Stimulated activated CD8-positive, alpha-beta memory T cell treated with anti-CD3 and anti-CD28 coated beads, Interleukin-12 subunit alpha, Interleukin-12 subunit beta, amount 100 ng/mL, for 4 hours (primary cell): ENCODE results near the gene ZNF653.

Experiments
- DNase-seq: peaks from one replicate; pipeline ENCODE4 v3.0.0-alpha.2; 2020; ENCODE audit warnings: low read depth

ZNF653 gene, protein sequence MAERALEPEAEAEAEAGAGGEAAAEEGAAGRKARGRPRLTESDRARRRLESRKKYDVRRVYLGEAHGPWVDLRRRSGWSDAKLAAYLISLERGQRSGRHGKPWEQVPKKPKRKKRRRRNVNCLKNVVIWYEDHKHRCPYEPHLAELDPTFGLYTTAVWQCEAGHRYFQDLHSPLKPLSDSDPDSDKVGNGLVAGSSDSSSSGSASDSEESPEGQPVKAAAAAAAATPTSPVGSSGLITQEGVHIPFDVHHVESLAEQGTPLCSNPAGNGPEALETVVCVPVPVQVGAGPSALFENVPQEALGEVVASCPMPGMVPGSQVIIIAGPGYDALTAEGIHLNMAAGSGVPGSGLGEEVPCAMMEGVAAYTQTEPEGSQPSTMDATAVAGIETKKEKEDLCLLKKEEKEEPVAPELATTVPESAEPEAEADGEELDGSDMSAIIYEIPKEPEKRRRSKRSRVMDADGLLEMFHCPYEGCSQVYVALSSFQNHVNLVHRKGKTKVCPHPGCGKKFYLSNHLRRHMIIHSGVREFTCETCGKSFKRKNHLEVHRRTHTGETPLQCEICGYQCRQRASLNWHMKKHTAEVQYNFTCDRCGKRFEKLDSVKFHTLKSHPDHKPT

DNA sequence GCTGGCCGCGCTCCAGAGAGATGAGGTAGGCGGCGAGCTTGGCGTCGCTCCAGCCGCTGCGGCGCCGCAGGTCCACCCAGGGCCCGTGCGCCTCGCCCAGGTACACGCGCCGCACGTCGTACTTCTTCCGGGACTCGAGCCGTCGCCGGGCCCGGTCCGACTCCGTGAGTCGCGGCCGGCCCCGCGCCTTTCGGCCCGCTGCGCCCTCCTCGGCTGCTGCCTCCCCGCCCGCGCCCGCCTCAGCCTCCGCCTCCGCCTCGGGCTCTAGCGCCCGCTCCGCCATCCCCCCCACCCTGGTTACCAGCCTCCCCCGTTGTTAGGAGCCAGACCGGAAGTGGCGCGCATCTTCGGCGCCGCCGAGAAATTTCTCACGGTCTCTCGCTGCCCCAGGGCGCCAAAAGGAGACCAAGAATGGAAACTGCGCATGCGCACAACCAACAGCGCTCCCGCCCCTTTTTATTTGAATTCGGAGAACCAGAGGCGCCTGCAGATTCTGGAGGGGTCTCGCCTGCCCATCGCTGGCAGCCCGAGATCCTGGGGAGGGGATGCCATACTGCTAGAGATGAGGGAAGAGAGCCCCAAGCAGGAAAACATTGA, at the start of gene ZNF653:
Gene ZNF653, minus strand, starts transcription at position 336 of the 597 bp plus-strand sequence. Its CDS starts 53 bp downstream, at position 283.
- peak; percentile 93 for DNase-seq

DNA sequence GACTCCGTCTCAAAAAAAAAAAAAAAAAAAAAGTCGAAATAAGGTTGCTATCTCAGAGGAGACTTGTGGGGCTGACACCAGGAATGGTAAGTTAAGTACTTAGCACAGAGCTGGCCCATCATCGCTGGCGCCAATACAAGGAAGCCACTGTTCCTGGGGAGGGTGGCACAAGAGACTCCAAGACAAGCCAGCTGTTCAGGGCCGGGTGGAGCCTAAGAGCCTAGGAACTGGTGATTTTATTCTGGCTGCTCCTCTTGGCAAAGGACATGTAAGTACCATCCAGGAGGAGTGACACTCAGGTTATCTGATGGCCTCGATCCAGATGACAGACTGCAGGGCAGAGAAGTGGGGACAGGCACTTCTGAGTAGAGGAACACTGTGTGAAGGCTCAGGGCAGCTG, 49.6 kb upstream of the ZNF653 start:
- no peak for DNase-seq

DNA sequence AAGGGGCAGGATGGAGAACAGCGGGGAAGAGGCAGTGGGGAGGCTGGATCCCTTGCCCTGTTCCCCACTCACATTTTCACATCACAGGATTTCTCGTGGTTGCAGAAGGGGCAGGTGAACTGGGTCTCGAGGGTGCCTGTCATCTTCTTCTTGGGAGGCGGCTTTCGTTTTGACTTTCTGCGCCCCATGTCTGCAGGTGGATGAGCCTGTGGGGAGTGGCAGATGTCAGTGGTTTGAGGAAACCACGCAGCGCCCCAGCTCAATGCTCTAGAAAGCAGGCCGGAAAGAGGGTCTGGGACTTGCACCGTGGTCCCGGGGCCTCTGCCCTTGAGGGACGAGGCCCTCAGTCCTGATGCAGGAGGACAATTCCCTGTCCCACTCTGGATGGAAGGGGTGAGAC, 48.5 kb upstream of the ZNF653 start:
- no peak for DNase-seq

DNA sequence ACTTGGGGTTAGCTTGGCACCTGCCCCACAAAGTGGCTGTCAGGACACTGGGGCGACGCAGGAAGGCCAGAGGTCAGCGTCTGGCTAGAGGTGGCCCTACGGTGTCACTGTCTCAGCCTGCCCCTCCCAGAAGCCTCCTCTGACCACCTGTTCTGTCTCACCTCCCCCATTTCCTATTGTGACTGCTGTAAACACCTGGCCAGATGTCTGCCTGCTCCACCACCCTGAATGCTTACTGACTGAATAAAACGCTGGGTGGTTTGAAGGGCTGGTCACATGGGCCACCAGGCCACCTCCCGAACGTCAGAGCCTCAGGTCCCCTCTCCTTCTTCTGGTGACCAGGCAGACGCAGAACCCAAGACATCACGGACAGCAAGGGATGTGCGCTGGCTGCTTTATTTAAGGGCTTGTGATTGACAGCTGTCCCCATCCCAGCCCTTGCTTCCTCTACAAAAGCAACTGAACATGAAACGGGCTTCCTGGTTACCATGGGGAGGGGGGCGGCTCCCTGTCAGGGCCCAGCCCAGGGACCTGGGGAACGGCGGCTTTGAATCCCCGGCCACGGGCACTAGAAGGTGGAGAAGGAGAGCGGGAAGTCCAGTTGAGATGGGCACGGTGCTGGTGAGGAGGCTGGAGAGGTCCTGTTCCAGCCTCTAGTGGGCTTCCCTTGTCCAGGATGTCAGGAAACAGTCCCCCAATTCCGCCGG, 47.2 kb upstream of the ZNF653 start:
- no peak for DNase-seq

DNA sequence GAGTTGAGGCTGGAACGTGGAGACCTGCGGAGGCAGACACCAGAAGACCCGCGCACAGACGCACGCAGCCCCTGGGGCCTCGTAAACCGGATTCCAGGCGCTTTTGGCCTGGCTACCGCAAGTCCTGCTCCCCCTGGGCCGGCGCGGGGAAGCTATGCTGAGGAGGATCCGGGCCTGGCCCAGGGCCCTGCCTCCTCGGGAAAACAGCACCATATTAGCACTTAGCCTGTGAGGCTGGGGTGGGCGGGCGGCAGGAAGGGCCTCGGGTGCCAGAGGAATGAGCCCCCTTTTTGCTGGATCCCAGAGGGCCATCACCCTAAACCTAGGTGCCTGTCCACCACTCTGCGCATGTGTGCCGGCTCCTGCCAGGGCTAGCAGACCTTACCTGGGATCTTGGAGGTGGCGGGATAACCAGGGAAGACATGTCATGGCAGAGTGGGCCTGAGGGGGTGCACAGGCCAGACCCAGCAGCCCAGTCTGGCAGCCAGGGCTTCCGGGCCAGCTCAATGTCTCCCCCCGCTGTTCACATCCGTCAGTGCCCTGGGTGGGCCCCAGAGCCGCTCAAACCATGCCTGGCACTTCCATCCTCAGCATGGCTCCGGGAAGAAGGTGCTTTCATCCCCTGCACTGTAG, 46.1 kb upstream of the ZNF653 start:
- no peak for DNase-seq

DNA sequence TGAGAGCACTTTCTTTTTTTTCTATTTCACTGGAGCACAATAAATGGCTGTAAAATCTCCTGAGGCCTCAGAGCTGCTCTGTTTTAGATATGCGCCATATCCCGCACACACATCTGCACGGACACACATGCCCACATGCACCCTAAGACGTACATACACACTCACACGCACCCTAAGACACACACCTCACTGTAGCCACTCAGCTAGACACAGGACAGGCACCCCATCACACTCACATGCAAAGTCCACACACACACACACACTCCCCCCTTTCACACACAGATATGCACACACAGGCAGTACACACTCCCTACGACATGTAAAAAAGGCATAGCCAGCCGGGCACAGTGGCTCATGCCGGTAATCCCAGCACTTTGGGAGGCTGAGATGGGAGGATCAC, 44.6 kb upstream of the ZNF653 start:
- DNase-seq = no peak

DNA sequence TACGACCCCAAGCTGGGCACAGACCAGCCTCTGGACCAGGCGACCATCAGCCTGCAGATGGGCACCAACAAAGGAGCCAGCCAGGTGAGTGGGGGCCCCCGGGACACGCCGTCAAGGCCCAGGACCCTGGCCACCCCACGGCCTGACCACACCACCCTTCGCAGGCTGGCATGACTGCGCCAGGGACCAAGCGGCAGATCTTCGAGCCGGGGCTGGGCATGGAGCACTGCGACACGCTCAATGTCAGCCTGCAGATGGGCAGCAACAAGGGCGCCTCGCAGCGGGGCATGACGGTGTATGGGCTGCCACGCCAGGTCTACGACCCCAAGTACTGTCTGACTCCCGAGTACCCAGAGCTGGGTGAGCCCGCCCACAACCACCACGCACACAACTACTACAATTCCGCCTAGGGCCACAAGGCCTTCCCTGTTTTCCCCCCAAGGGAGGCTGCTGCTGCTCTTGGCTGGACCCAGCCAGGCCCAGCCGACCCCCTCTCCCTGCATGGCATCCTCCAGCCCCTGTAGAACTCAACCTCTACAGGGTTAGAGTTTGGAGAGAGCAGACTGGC, 43.8 kb upstream of the ZNF653 start:
- no peak for DNase-seq

DNA sequence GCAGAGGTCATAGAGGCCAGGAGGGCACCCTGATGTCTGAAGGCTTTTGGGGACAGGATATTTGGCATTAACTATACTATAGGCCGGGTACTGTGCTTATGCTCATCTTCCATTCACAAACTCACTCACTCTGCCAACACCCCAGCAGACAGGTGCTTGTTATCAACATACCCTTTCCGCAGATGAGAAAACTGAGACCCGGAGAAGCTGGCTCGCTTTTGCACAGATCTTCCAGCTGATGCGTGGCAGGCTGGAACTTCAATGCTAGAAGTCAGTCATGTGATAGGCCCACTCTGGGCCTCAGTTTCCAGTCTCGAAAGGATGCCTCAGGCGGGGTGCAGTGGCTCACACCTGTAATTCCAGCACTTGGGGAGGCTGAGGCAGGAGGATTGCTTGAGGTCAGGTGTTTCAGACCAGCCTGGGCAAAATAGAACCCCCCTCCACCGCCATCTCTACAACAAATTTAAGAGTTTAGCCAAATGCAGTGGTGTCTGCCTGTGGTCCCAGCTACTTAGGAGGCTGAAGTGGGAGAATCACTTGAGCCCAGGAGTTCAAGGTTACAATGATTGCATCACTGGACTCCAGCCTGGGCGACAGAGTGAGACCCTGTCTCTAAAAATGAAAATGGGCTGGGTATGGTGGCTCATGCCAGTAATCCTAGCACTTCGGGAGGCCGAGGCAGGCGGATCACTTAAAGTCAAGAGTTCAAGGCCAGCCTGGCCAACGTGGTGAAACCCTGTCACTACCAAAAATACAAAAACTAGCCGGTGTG, 42.5 kb upstream of the ZNF653 start:
- no peak for DNase-seq

DNA sequence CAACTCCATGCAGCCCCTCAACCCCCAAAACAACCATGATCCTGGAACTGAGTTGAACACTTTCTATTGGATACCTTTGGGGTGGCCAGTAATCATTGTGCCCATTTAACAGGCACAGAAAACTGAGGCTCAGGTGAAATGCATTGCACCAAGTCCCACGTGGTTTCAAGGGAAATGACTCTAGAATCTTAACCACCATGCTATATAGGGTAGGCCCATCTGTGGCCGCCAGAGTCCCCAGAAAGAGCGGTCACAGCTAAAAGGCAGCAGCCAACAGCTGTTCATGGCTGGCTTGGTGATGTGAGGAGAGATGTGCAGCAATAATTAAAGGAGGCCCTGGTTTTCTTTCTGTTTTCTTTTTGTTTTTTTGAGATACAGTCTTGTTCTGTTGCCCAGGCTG, 35.6 kb upstream of the ZNF653 start:
- DNase-seq = no peak

DNA sequence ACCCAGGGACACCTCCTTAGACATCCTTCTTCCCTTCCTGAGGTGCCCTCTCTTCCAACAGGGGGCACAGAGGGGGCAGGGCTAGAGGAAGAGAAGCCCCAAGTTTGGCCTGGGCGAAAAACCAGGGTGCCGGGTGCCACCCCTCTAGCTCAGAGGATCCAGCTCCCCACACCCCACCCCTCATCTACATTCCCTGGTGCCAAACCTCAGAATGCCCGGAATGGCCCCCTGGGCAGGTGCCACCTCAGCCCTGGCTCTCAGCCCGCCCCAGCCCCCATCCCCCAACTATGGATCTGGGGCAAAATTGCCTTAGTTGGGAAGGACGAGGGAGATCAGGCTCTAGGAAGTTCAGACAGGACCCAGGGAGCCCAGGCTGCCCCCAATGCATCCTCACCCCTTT, 35.0 kb upstream of the ZNF653 start:
- DNase-seq = no peak

DNA sequence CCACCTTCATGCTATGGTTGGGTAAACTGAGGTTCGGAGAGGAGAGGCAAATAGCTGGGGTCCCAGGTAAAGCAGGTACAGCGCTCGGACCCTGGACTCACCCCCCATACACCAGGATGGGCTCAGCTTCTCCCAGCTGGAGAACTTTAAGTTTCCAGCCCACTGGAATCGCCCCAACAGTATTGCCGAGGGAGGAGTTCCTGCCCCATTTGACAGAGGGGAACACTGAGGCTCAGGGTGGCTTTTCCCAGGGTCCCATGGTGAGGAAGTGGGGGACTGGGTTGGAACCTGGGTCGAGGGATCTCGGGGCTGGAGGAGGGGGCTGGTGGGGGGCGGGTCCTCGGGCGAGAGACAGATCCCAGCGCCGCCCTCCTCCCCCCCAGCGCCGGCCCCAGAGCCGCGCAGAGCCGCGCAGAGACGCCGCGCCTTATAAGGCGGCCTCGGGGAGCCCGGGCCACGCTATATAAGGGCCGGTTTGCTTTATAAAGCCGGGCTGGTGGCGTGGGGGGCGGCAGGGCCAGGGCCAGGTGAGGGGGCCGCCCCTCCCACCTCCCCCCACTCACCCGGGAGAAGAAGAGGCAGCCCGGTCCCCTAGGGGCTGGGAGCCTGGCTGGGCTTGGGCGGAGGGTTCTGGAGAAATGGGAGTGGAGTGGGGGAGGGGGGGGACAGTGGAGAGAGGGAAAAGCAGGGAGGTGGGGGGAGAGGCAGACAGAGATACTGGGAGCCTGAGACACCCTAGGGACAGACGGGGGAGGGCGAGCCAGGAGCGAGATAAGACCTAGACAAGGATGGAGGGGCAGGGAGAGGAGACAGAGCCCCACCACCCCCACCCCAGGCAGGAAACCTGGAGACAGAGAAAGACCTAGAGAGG, 34.1 kb upstream of the ZNF653 start:
- DNase-seq = no peak

DNA sequence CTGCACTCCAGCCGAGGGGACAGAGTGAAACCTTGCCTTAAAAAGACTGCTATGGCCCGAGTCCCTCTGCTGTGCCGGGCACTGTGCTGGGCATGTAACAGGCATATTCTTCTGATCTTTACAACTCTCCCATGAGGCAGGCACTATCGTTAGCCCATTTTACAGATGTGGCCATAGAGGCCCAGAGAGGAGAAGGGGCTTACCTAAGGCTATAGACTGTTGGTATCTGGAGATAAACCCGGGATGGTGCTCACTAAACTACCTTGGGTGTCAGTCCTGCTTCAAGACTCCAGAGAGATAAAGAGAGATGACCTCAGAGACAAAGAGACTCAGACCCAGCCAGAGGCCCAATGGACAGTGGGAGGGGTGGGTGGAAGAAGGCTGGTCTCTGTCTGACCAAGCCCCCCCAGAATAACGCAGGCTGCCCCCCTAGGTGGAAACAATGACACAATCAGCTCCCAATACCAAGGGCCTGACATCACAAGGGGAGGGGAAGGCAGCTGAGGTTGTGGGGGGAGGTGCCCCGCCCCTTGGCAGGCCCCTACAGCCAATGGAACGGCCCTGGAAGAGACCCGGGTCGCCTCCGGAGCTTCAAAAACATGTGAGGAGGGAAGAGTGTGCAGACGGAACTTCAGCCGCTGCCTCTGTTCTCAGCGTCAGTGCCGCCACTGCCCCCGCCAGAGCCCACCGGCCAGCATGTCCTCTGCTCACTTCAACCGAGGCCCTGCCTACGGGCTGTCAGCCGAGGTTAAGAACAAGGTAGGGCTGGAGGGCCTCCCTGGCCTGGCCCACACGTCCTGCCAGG, 32.8 kb upstream of the ZNF653 start, which contains the start of gene CNN1:
Gene CNN1, plus strand, starts transcription at position 620 of the 805 bp plus-strand sequence. Its CDS starts 77 bp downstream, at position 697.
- DNase-seq = no peak

DNA sequence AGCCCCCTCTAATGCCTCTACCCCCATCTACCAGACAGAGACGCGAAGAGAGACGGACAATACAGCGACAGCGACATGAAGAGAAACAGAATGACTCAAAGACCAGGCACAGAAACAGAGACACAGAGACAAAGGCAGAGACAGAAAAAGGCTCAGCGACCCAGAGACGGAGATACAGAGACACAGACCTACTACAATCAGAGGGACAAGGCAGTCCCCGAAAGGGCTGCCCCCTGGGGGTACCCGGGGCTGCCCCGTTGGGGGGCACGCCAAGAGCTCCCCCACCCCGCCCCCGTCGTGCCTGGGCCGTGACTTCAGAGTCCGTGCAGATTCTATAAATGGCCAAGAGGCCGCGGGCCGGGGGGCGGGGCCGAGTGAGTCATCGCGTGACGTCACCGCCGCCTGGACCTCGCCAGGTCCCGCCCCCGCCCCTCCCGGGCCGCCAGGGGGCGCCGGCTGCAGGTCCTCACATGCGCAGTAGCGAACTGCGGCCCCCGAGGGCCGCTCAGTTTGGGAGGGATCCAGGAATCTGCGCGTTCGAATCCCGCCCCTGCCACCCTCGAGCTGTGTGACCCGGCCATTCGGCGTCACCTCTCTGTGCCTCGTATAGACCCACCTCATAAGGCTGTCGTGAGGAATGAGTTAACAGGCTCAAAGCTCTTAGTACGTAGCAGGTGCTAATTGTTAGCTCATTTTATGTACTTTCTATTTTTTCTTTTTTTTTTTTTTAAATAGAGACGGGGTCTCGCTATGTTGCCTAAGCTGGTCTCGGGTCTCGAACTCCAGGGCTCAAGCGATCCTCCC, 30.4 kb upstream of the ZNF653 start:
- DNase-seq = peak; percentile 73

DNA sequence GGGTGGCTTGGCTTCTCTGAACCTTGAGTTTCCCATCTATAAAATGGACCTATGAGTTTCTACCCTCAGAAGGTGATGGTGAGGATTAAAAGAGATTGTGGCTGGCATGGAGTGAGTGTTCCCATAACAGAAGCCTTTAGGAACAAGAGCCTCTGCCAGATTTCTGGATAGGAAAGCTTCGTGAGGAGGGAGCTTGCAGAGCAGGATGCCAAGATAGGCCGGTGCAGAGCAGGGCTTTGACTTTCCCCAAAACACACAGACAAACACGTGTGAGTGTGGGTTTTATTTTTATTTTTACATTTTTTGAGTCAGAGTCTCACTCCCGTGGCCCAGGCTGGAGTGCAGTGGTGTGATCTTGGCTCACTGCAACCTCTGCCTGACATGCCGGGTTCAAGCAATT, 29.3 kb upstream of the ZNF653 start:
- DNase-seq = no peak

DNA sequence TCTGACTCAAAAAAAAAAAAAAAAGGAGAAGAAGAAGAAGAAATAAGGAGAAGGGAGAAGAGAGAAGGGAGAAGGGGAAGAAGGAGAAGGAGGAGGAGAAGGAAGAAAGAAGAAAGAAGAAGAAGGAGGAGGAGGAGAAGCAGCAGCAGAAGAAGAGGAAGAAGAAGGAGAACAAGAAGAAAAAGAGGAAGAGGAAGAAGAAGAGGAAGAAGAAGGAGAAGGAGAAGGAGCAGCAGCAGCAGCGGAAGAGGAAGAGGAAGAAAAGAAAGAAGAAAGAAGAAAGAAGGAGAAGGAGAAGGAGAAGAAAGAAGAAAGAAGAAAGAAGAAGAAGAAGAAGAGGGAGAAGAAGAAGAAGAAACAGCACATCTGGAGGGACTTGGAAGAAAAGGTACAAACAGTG, 28.9 kb upstream of the ZNF653 start:
- DNase-seq = no peak

DNA sequence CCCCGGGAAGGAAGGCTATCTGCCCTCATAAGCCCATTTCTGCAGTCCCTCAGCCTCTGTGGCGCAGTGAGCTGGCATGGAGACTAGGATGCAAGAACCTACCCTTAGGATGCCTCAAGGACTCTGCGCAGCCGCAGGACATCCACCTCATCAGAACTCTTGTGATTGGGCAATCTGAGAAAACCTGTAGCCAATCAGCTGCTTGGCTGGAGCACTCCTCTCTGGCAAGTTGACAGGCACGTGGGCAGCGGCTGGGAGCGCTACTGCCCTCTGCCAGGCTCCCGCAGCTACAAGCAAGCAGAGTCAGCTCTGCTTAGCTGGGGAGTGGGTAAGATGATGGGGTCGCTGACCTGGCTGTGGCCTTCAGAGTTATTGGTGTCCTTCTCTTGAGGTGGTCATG, 24.8 kb upstream of the ZNF653 start:
- no peak for DNase-seq

DNA sequence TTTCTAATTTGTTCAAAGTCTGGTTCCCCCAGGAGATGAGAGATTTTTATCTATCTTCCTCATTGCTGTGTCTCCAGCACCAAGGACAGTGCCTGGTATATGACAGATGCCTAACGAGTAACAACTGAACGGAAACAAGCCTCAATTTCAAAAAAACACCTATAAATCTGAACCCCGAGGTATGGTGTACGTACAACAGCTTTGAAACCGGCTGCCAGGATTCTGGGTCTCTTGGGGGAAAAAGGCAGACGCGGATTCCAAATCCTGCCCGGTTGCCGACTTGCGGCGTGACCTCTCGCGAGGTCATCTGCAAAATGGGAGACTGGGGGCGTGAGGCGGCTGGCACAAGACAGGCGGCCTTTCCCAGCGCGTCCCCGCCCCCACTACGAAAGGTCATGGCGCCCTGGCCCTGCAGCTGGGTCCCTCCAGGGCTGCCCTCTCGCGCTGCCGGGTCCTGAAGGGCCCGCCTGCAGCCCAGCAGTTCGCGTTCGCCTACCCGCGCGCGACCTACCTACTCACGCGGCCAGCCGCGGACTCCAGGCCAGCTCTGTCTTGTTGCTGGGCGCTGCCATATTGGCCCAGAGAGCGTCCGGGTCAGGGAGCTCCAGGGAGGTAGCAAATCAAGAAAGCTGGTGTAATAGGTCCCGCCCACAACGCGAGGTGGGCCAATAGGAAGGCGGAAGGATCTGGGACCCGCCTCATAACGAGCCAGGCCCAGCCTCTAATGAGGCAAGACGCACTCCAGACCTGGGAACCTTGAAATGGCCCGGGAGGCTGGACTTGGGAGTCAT, 23.1 kb upstream of the ZNF653 start, which contains the start of gene ECSIT:
Gene ECSIT, minus strand, starts transcription at position 584 of the 791 bp plus-strand sequence. CDS start 9,964 bp downstream, outside the sequence.
- peak; percentile 81 for DNase-seq
